WERI-Rb-1 (cell line): ENCODE measurements around the gene LMOD2.

ENCODE experiments used
- DNase-seq: peaks from one replicate; pipeline ENCODE4 v3.0.0-alpha.2; 2020
- H3K27ac ChIP-seq: fragments of 250-450 bp; sonication (Bioruptor Pico); 2 replicates; pipeline ENCODE4 v1.5.1; 2020; ENCODE audit warnings: mild to moderate bottlenecking, moderate library complexity
- H3K27me3 ChIP-seq: fragments of 250-450 bp; sonication (Bioruptor Pico); 2 replicates; pipeline ENCODE4 v1.5.1; 2021; ENCODE audit warnings: mild to moderate bottlenecking, low read depth, moderate library complexity; ENCODE audit not compliant: insufficient read depth, severe bottlenecking
- H3K36me3 ChIP-seq: fragments of 250-450 bp; sonication (Bioruptor Pico); 2 replicates; pipeline ENCODE4 v1.5.1; 2020; ENCODE audit warnings: mild to moderate bottlenecking, moderate library complexity
- H3K4me3 ChIP-seq: 2 replicates; pipeline ENCODE4 v1.5.1; 2011; ENCODE audit warnings: low read depth, mild to moderate bottlenecking, control low read depth, low read length
- H3K9me3 ChIP-seq: fragments of 250-450 bp; sonication (Bioruptor Pico); 2 replicates; pipeline ENCODE4 v1.5.1; 2021; ENCODE audit warnings: mild to moderate bottlenecking, moderate library complexity; ENCODE audit not compliant: severe bottlenecking
- TF ChIP-seq, protein P1 (sequence below): IDR thresholded peaks from 2 replicates; pipeline ENCODE4 v1.5.1; 2011; ENCODE audit warnings: low read depth, mild to moderate bottlenecking, control low read depth, inconsistent platforms, low read length

Gene LMOD2

DNA sequence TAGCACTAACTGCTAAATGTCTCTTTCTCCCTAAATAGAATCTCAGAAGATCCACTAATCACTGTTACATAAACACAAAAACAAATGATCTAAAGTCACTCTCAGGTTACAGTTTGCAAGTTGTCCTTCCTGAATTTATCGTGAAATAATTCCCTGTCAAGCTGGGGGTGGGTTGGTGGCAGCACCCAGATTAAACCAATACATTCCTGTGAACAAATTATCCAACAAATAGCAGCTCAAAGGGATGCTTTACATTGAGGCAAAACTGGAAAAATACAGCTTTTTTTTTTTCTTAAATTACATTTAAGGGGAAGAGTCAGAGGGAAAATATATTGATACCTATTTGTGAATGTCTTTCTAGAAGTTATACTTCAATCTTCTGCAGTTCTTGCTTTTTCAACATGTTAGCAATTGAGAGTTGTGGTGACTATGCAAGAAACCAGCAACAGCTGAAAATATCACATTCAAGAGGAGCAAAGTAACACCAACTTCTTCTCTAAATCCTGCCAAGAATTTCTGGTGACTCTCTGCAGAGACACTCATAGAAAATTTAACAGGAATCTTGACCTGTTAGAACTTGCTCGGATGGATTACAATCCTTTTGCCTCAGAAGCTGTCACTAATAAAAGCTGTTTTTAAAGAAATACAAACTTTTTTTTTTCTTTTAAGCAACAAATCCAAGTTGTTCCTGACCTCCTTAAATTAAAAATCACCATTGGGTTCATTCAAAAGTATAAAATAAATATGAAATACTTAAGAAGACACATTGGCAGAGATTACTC lies 18.9 kb downstream of the LMOD2 start:
- no peak overlapping the region for H3K27ac ChIP-seq
- no peaks in the 10 kb centered on the region for H3K36me3 ChIP-seq
- H3K27me3 ChIP-seq = no peaks in the 10 kb centered on the region
- no peaks in the 10 kb centered on the region for H3K9me3 ChIP-seq
- no peak overlapping the region for H3K4me3 ChIP-seq
- TF ChIP-seq, protein P1, sequence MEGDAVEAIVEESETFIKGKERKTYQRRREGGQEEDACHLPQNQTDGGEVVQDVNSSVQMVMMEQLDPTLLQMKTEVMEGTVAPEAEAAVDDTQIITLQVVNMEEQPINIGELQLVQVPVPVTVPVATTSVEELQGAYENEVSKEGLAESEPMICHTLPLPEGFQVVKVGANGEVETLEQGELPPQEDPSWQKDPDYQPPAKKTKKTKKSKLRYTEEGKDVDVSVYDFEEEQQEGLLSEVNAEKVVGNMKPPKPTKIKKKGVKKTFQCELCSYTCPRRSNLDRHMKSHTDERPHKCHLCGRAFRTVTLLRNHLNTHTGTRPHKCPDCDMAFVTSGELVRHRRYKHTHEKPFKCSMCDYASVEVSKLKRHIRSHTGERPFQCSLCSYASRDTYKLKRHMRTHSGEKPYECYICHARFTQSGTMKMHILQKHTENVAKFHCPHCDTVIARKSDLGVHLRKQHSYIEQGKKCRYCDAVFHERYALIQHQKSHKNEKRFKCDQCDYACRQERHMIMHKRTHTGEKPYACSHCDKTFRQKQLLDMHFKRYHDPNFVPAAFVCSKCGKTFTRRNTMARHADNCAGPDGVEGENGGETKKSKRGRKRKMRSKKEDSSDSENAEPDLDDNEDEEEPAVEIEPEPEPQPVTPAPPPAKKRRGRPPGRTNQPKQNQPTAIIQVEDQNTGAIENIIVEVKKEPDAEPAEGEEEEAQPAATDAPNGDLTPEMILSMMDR = no peak
- DNase-seq = no peak

DNA sequence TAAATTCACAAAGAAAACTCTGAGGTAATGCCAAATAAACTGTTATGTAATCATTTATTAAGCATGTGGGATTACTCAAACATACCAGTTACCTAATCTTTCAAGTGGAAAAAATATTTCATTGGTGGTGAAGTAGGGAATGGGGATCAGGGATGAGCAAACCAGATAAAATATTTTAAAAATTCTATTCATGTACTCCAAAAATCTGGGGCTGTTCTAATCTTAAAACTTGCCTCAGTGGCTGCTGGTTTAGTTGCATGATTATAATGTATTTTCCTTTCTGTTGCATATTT lies 19.5 kb downstream of the LMOD2 start:
- TF ChIP-seq, protein P1 = no peak
- Histone ChIP-seq H3K36me3 (no peaks in the 10 kb centered on the region), H3K27ac (no peak overlapping the region), H3K9me3 (no peaks in the 10 kb centered on the region), H3K4me3 (no peak overlapping the region), H3K27me3 (no peaks in the 10 kb centered on the region)
- no peak for DNase-seq

- H3K36me3 ChIP-seq = peaks cover 4% of the 10 kb centered on the region
- no peaks in the 10 kb centered on the region for H3K9me3 ChIP-seq
- DNase-seq = no peak
- no peaks in the 10 kb centered on the region for H3K27me3 ChIP-seq
- TF ChIP-seq, protein P1 = no peak
- H3K4me3 ChIP-seq = no peak overlapping the region
- H3K27ac ChIP-seq = no peak overlapping the region
Observed at GRCh38 chr7:123677061-123677715, 21.5 kb downstream of the LMOD2 start.

- Histone ChIP-seq H3K27me3 (no peaks in the 10 kb centered on the region), H3K4me3 (no peak overlapping the region), H3K27ac (no peak overlapping the region), H3K9me3 (no peaks in the 10 kb centered on the region), H3K36me3 (peaks cover 6% of the 10 kb centered on the region)
- TF ChIP-seq, protein P1 = no peak
- DNase-seq = no peak
Observed at GRCh38 chr7:123679614-123680013, 23.9 kb downstream of the LMOD2 start.

DNA sequence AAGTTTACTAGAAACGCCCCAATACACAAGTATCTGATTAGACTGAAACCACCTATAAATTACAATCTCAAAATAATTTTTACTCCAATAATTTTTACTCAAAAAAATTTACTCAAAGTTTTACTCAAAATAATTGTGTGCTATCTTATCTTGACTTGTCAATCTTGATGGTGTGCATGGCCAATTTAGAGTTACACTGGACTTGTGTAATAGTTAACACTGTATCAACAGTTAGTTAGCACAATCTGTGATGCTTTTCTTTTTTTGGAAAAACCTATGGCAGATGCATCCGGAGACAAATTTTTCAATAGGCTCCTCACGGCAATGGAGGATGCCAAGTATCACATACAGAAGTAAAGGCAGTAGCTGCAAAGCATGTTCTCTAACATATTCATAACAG lies 24.9 kb downstream of the LMOD2 start:
- Histone ChIP-seq H3K9me3 (no peaks in the 10 kb centered on the region), H3K4me3 (no peak overlapping the region), H3K27ac (no peak overlapping the region), H3K27me3 (no peaks in the 10 kb centered on the region), H3K36me3 (peaks cover 6% of the 10 kb centered on the region)
- no peak for DNase-seq
- TF ChIP-seq, protein P1 = no peak
